Activated CD4-positive, alpha-beta T cell treated with anti-CD3 and anti-CD28 coated beads, Interleukin-2, Interleukin-4, amounts not matched to agents 100 ng/mL and 50 ng/mL, durations not matched to agents 16 hours and 8 hours (primary cell): ENCODE data around the gene GABBR1.

Experiments used
- DNase-seq: peaks from one replicate; pipeline ENCODE4 v3.0.0-alpha.2; 2020; ENCODE audit warnings: low spot score

The GABBR1 gene

DNA sequence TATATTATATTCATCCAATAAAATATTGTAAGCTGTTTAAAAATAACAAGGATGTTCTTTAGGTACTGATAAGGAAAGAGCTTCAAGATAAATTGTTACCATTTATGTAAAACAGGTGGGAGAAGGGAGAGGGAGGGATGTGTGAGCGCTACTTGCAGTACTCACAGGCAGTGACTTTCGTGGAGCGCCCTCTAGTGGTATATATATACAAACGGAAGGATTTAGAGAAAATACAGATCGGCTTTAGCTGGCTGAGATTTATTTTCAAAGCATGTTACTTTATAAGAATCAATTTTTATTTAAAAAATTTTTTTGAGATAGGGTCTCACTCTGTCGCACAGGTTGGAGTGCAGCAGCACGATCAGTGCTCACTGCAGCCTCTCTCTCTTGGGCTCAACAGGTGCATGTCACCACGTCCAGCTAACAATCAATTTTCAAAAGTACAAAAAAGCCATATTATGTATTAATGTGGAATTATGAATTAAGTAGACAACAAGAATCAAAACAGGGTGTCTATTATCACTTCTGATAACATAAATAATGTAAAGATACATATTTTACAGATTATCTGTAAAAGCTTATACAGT is 20.6 kb upstream of the GABBR1 start:
- peak; percentile 70 for DNase-seq

DNA sequence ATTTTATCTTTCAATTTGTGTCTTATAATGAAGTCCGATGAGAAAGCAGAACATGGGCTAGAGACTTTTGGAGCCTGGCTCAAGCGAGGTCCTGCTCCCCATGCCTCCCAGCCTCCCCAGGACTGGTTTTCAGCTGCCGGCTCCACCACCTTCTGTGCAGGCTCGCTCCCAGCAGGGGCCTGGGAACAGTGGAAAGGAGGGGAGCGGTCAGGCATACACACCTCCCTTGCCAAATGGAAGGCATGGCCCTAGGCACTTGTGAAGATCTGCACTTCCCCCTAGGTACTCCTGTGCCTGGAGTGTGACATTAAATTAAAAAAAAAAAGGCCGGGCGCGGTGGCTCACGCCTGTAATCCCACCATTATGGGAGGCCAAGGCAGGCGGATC is 19.2 kb upstream of the GABBR1 start:
- DNase-seq = no peak

DNA sequence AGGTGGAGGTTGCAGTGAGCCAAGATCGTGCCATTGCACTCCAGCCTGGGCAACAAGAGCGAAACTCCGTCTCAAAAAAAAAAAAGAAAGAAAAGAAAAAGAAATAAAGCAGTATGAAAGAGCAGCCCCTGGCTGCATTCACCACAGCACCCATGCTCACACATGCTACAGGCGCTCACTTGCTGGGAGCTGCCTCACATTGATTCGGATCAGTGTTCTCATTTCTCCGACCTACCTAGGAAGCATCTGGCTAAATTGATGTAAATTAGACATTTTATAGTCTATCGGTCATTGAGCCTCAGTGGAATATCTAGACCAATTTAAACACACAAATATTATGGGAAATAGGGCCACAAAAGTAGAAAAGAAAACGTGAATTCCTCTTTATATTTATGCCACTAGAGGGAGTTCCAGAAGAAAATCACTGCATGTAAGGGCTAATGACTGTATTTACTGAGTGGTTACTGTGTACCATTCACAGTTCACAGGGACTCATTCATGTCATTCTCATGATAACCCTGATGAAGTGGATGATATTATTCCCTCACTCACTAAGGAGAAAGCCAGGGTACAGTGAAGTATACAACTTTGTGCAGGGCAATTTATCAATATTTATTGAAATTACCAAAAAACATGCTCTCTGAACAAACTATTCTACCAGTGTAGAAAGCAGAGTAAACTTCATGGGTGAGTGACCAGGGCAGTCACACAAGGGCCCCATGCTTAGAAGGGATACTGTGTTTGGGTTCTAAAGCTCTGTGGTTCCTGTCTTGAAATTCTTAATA is 18.6 kb upstream of the GABBR1 start:
- peak; percentile 33 for DNase-seq

DNA sequence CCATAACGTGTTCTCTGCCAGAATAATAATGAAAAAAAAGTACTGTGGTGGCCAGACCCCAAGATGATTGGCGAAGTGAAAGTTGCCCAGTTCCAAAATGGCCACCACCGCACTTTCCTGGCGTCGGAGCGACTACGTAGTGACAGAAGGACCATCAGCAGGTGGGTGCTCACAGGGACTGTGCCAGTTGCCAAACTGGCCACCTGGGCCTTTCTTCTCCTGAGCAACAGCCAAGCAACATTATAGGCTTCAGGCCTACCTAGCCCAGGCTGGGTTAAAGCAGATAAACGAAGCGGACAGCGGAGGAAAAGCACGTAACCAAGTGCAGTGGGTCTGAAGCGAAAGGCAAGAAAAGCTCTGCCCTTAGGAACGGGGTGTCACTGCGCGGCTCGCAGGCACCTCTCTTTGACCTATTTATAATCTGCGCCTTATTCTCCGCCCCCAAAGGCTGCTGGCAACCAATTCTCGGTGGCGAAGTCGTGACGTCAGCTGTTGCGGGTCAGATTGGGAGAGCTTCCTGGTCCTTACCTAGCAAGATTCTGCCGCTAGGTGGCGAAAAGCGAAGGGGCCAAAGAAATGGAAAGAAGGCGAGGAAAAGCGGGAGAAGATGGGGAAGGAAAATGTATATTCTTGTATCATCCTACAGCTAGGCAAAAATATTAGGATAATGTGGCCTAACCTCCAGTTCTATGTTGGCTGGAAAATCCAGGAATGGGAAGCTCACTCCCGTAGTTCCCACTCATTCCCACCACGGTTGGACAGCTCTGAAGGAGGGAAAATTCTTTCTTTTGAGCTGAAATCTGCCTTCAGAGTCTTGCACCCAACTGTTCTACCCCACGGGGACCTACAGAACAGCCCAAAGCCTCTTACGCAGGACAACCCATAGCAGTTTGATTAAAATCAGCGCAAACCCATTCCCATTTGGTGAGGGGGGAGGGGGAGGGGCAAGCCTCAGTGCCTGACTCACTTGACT is 17.0 kb upstream of the GABBR1 start:
- peak; percentile 99 for DNase-seq

DNA sequence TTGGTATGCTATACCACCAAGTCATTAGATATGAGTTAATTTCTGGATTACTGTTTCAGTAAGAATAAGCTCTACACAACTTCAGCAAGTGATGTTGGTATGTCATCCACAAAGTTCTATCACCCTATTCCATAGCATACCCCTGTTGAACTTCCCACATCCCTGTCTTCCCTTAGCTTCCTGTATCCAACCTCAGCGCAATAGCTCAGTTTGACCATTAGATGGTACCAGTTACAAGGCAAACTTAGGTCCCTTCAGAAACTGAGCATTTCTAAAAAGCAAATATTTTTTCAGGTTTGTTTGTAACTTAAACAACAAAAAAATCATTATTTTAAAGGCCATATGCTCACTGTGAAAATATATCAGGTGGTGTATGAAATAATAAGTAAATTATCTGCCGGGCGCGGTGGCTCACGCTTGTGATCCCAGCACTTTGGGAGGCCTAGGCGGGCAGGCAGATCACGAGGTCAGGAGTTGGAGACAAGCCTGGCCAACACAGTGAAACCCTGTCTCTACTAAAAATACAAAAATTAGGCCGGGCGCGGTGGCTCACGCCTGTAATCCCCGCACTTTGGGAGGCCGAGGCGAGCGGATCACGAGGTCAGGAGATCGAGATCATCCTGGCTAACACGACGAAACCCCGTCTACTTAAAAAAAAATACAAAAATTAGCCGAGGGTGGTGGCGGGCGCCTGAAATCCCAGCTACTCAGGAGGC is 15.1 kb upstream of the GABBR1 start:
- no peak for DNase-seq

DNA sequence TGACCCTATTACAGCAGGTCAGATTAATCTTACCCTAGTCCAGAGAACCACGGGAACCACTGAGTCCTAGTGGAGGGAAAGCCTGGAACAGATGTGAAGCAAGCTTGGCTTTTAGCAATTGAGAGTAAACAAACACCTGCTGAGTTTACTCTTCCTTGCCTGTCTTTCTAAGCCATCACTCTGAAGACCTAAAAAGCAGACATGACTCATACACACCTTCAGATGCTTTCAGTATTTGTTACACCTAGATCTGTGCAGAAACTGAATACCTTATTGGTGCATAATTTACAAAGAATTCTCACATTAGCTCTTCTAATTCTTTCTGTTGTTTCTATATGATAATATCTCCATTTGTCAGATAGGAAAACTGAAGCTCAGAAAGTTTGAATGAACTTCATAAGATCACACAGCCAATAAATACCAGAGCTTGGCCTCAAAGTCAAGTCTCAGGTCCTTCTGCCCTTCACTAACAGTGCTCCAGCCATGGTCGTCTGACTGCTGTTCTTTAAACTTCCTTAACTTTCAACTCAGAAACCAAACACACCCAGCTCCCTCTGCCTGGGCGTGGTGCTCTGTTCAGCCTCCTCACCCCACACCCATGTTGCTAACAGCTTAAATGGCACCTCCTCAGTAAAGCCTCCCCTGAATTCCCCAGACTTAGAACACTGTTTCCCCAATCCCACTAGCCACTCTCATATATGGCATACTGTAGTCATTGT is 8.6 kb upstream of the GABBR1 start:
- no peak for DNase-seq

DNA sequence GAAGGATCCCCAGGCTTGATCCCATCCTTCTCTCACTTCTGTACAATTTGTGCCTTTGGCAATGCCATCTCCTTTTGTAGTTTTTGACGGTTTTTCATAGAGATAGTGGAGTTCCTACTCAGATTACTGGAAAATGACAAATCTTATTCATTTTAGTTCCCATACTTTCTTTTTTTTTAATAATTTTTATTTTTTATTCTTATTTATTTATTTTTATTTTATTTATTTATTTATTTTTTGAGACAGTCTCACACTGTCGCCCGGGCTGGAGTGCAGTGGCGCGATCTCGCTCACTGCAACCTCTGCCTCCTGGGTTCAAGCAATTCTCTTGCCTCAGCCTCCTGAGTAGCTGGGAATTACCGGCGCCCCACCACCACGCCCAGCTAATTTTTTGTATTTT is 4.3 kb upstream of the GABBR1 start:
- DNase-seq = no peak

DNA sequence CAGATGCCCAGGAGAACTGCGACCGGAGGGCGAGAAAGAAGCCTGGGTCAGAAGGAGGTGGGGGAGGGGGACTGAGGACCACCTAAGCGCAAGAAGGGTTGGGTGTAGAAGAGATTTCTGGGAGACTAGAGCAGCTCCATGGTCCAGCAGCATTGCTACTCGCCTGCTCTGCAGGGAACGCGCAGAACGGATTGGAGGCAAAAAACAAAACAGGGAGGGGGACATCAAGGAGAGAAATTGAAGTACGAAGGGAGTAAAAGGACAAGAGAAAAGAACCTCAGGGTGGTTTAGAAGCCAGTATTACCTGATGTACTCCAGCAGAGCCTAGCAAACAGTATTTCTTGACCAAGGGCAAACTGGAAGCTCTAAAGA is 537 bp upstream of the GABBR1 start:
- no peak for DNase-seq

DNA sequence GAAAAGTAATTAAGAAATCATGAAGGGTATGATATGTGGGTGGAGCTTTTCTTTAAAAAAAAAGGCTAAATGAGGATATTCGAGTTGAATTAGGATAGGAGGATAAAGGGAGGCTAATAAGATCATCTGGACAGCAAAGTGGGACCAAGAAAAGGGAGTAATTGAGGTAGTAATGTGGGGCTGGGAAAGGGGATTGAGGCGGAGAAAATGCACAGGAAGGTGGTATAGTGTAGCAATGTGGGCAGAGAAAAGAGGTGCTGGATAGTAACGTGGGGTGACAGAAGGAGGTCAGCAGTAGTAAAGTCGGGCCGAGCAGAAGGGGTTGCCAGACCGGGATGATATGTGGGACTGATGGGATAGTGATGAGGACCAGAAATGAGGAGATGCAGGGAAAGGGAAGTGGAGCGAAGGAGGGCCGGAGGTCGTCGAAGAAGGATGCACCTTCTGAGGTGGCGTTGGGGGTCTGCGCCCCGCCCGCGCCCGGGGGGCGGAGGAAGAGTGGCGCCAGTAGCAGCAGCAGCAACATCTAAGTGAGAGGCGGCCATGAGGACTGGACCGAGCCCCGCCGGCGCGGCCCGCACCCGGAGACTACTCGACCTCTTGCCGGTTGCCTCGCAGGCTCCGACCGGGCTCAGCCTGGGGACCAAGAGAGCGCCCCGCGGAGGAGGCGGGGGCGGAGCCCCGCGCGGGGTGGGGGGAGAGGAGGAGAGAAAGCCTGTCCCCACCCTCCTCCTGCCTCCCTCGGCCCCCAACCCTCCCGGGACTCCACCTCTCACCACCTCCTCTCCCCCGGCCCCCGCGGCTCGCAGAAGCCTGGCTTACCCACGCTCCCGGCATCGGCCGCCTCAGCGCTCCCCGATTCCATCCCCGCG is 887 bp downstream of the GABBR1 start:
- no peak for DNase-seq

DNA sequence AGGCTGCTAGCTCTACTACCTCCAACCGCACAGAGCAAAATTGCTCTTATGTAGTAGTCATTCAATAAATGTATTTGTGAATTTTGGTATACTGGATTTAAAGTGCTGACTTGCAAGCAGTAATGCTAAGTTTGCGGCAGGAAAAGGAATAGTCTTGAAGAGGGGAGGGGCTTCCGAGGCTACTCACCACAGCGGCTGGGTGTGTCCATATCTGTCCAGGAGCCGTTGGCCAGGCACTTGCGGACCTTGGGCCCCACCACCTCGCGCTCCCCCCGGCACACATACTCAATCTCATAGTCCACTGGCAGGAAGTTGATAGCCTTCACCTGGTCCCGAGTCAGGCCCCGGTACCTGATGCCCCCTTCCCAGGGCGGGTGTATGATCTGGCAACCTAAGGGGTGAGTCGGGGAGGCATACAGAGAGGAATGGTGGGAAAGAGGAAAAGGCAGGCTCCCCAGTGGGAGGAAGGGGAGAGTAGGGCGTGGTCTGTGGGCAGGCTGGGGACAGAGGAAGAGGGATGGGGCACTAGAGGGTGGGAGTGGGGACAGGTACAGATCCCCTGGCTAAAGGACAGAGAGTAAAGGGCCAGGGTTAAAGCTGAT is 1.7 kb downstream of the GABBR1 start:
- no peak for DNase-seq

DNA sequence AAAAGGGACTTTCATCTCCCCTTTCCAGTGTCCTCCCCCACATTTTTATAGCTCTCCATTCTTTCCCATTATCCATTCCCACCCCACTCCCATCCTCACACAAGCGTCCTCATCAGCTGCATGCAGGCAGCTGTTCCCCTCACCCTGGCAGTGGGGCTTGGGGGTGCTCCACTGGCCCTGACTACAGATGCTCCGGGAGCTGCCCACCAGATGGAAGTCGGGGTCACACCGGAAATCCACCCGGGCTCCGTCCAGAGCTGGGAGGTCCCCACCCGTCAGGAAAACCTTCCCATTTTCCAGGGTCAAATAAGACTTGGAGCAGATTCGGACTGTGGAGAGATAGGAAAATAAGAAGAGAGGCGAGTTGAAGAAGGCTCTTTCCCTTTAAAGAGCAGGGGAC is 2.7 kb downstream of the GABBR1 start:
- no peak for DNase-seq

DNA sequence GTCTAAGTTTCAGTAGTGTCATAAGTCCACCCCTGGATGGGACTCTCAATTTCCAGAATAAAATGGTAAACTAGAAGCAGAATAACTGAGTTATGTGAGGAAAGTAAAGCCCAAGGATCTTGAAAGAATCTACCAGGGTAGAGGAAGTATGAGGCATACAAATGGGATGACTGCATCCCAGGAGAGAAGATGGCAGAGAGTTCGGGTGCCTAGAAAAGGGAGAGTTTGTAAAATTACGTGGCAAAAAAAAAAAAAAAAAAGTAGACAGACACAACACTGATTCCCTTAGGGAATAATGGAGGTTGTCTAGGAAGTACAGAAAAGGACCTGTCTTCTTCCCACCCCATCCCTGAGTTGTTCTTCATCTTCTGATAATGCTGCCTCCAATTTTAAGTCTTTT is 3.4 kb downstream of the GABBR1 start:
- DNase-seq = no peak

DNA sequence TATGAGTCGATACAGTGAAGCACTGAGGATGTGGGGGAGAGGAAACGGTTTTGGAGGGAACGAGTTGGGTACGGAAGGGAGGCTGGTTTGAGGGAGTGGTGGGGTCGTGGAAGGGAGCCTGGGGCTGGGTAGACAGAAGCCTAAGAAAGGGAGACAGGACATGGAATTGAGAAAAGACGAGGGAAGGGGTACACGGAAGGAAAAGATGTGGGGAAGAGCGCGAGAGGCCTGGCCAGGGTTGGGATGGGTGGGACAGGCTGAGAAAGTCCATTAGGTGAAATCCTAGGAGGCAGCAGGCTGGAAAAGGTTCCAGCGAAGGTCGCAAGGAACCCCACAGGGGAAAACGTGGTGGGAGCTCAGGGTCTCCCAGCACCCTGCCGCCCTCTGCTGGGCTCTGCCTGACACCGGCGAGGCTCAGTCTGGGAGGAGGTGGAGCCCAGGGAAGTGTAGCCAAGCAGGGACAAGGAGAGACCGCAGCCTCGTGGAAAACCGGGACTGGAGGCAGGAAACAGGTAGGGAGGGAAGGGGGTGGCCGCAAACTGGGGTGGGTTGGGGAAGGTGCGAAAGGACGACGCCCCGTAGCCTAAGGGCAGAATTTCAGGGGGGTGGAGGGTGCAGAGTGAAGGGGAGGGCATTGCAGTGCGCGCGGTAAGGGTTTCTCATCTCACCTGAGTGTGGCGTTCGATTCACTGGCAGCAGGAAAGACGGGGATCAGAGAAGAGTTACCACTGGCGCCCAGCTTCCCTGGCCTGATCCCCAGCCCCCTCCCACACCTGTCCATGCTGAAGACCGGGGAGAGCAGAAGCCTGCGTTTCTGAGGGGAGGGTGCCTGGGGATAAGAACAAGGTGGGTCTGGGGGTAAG is 4.3 kb downstream of the GABBR1 start:
- peak; percentile 50 for DNase-seq

DNA sequence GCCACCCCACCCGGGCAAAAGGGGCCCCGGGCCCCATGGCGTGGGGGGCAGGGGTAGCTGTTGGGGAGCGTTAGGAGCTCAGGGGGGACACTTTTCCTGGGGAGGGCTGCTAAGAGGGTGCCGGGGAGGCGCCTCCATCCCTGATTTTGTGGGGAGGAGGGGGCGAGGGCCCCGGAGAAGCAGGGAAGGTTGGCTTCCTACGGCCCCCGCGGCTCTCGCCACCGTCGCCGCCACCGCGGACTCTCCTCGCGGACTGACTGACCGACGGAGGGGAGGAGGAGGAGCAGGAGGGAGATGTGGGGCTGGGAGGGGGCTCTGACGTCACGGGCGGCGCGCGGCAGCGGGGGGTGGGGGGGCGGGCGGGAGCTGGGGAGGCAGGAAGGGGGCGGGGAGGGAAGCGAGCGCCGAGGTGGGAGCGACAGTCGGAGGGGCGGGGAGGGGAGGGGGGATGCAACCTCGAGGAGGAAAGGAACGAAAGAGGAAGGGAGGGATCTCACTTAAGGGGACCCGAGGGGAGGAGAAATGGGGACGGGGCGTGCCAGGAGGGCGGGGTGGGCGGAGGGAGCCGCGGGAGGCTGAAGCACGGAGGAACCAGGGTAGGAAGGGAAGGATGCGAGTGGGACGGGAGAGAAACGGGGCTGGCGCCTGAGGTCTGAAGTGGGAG is 5.1 kb downstream of the GABBR1 start:
- DNase-seq = peak; percentile 15

DNA sequence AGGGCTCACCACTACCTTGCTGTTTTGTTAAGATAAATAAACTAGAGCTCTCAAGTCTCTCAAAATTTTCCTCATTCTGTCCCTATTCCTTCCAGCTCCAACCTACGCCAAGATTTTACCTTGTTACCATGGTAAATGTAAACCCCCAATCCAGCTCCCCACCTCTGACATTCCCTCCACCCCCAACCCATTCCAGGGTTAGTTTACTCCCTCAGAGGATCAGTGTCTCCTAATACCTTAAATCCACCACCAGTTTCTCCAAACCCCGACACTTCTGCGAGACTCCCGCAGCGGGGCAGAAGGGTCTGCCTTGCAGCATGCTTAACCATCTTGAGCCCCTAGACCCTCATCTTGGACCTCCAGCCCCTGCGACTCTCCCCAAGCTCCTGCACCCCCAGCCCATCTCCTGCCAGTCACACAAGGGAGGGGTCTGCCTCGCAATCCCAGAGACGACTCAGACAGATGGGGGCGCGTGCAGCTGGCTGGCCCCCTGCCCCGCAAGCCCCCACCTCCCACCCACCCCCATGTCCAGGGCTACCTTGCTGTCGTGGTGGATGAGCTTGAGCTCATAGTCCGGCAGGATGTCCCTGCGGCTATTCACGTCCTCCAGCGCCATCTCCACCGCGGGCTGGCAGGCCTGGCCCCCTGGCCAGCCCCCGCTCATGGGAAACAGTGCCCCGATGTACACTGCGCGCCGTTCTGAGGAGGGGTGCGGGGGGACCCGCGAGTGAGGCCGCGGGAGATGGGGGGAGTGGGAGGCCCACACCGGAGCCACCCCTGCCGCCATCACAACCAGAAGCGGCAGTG is 5.8 kb downstream of the GABBR1 start:
- no peak for DNase-seq

DNA sequence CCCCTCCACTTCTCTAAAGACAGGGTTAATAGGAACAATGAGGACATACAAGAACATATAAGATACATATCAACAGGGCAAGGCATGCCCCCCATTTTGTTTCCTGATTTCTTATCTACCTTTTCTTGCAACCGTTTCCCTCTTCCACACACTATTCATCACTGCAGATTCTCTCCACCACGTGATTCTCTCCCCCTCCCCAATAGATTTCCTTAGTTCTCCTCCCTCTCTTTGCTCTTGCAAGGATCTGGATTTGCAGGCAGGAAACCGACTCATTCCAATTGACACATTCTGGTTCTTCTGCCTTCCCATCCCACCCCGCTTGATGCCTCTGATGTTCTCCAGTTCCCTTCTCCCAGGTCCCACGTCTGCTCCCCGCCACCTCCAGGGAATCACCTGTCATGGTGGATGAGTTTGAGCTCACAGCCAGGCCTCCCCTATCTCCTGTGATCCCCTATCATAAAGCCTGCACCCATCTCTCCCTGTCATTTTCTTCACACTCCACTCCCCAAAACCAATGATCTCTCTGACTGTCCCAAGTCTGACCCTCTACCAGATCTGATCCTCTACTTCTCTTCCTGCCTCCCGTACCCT is 7.5 kb downstream of the GABBR1 start:
- DNase-seq = no peak

DNA sequence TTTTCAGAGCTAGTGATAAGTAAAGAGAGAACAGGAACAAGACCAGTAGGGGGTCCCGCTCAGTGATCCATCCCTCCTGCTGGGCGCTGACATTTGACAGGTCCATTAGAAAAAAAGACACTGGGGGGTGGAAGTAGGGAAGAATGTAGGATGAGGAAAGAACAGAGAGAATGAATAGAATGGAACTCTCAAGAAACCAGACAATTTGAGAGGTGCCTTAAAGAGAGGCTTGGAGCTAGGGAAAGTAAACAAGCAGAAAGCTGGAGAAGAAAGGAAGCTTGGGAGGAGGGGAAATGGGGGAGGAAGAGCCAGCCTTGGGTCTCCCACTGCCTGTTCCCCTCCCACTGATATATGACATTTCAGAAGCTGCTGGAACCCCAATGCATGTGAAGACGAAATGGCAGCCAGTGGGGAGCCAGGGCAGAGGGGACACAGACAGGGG is 8.4 kb downstream of the GABBR1 start:
- no peak for DNase-seq
